Stimulated activated CD4-positive, alpha-beta T cell treated with anti-CD3 and anti-CD28 coated beads, Interleukin-15, amount 100 ng/mL, for 48 hours (primary cell): ENCODE measurements around the gene HES1.
A peak's percentile ranks its signal among the peaks of the same experiment; 100 is the strongest.
"Not testable (repeated sequence)": the region's sequence is repeated elsewhere in the genome, so short reads cannot be mapped to it uniquely, and the experiment has no call there.

Experiments used
- DNase-seq, 2 donors: peaks; one replicate each; pipeline ENCODE4 v3.0.0-alpha.2; 2020; ENCODE audit warnings: low read depth in 2 of 2

Gene HES1

DNA sequence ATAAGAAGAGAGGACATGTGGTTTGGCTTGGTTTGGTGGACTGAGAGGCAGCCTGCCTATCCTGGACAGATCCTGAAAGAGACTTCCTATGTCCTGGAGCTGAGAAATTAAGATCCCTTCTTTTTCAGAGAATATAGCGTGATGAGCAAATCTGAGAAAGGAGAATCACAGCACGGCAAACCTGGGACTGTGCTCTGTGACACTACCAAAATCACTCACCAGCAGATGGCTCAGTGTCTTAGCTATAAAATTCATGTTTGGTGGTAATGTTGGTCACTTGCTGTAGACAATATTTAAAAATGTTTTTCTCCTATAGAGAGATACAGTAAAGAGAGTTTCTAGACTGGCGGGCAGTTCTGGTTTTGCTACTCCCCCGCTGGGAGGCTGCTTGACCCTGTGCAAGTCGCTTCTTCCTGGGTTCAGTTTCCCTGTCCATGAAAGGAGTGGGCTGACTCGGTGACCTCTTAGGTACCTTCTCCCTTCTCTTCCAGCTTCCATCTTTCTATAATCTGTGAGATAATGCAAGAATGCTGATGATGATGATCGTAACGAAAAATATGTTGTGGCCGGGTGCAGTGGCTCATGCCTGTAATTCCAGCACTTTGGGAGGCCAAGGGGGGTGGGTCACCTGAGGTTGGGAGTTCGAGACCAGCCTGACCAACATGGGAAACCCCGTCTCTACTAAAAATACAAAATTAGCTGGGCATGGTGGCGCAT, 7.6 kb upstream of the HES1 start:
- DNase-seq, result no peak

DNA sequence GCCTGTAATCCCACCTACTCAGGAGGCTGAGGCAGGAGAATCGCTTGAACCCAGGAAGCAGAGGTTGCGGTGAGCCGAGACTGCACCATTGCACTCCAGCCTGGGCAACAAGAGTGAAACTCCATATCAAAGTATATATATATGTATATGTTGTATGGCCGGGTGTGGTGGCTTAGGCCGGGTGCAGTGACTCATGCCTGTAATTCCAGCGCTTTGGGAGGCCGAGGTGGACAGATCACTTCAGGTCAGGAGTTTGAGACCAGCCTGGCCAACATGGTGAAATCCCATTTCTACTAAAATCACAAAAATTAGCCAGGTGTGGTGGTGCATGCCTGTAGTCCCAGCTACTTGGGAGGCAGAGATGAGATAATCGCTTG, 7.0 kb upstream of the HES1 start:
- DNase-seq, result not testable (repeated sequence)

DNA sequence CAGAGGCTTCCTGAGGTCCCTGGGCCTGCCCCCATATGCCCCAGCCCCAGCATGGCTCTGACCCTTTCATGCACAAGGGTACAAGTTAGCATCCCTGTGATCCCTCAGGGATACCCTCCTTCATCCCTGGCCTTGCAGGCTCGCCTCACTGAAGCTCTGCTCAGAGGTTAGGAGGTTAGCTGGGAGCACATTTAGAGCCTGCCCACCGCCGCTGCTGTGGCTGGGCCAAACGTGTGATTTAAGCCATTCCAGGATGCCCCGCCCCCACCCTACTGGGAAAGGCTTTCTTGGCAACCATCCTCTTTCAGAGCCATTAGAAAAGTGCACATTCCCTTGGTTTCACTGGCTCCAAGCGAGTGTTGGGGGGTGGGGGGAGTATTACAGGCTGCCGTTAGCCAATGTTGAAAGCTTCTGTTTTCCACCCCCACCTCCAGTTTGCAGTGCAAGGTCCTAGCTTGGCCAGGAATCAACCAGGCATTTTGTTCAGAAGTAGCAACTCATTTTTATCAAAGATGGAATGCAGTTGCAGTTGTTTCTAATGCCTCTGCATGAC, 6.3 kb upstream of the HES1 start:
- no peak for DNase-seq

DNA sequence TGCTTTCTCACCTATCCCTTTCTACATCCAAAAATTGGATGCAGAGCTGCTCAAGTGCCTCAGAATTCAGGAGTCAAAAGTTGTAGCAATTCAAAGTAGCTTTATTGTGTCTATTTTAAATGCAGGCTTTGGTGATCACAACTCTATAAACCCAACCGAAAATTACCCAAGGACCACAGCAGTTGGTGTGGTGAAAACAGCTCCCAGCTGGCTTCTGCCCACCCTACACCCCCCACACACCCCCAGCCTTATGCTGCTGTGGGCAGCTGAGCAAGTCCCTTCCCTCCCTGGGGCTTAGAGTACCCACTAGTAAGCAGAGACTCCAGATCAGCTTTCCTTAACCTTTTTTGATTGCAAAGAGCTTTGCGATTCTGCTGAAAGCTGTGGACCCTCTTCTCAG, 5.8 kb upstream of the HES1 start:
- DNase-seq, result no peak

GRCh38 chr3:194130807-194131589, 5.0 kb upstream of the HES1 start:
- no peak for DNase-seq

DNA sequence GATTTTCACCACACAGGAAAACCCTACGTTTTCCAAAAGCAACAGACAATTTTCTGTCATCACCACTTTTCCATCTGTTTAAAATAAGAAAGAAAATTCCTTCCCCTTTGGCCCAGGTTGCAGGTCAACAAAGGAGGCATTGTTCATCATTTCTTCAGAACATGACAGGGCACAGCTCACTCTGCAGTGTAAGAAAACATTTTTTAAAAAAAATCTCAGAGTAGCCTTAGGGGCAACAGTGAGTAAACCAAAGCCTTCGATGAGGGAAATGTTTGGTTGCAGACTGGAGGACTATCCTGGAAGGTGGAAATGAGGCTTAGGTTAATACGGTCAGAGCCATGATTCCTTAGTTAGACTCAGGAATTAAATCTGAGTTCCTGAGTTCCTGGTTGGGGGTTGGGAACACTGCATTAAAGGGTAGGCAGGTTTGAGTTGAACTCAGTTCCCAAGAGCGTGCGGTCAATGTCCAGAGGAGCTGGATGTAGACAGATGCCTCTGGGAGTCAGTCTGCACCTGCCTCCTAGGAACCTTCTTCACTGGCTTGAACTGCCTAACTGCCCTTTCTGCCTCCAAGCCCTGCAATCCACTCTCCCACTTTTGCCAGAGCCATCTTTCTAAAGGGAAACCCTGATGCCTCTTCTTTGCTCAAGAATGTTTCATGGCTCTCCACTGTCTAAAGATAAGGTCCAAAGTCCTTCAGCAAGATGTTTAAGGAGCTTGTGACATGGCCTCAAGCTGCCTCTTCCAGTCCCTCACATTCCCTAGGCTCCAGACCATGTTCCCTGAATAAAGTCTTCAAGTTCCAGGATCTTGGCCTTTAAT, 3.3 kb upstream of the HES1 start:
- no peak for DNase-seq

DNA sequence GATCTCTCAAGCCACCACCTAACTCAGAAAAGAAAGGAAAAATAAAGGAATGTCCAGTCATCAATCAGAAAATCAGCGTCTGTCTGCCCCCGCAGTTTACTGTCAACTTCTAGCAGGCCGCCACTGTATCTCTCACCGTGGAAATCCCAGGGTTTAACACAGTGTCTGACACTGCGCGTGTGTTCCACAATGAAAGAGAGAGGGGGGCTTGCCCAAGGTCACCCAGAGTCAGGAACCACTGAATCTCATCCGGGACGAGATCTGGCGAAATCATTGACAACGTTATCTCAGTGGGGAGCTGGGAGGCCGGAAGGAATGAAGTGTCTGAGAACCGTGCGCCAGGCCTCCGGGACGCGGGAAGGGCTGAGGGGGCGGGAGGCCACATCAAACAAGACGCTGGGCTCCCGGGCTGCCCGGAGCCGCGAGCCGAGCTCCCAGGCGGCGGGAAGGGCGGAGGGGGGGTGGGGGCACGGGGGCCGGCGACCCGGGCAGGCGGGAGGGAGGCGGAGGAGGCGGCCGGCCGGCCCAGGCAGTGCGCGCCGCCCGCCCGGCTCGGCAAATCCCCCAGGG, 2.2 kb upstream of the HES1 start:
- no peak for DNase-seq

DNA sequence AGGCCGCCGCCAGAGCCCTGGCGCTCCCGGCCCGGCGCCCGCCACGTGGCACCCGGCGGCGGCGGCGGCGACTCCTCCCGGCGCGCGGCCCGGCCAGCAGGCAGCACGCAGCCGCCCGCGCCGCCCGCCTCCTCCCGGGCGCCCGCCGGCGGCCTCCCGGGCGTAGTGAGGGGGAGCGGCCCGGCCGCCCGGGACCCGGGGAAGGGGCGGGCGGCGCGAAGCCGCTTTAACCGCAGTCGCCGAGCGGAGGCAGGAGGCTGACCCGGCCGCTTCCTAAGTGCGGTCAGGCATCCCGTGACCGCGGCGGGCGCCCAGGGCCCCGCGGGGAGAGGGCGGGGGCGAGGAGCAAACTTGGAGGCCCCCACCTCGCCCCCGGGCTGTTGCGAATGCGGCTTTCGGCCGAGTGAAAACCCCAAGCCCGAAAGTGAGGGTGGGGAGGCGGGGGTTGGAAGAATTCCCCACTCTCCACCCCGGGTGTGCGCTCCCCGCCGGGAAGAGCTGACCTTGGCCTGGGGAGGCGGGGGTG, 1.7 kb upstream of the HES1 start:
- DNase-seq, result no peak

DNA sequence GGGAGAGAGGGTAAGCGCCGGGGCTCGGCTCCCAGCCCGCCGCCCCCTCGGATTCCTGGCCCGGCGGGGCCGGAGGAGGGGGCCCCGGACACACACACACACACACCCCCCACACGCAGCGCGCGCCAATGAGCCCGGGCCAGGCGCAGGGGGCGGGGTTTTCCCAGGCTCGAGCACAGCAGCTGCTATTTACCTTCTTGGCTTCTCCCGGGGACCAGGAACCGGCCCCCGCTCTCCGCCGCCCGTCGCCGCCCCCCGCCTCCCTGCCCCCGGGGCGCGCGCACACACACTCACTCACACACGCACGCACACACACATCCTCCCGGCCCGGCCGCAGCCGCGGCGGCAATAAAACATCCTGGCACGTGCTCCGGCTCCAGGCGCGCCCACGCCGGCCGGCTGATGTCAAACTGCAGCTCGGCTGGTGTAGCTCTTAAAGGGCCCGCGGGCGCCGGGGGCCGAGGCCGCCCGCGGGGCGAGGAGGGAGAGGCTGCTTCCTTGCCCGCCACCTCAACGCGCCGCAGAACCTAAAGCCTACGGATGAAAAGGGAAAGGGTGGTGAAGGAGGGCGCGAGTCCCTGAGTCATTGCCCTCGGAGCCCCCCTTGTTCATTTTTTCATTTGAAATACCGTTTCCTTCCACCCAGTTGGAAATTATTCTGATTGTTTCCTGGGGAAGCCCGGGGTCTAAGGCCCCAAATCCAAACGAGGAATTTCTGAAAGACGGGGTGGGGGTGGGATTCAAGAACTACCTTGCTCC, 1.0 kb upstream of the HES1 start:
- peak; percentile 66 to 71 for DNase-seq

GRCh38 chr3:194135516-194135805, 487 bp upstream of the HES1 start:
- DNase-seq, result no peak

DNA sequence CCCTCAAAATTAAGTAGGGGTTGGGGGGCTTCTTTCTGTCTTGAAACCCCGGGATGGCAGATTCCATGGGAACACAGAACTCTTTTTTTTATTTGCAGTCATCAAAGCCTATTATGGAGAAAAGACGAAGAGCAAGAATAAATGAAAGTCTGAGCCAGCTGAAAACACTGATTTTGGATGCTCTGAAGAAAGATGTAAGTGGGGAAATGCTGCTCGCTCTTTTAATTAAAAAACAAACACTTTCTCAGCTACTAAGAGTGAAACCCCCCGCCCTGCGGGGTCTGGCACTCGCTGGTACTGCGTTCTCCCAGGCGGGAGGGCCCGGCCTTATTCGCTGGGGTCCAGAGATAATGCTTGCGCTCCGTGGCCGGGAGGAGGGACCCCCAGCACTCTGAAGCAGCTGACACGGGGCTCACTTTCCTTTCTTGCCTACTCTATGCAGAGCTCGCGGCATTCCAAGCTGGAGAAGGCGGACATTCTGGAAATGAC, 615 bp downstream of the HES1 start:
- DNase-seq, result no peak

- no peak for DNase-seq
These were observed 1.1 kb downstream of the HES1 start for GRCh38 chr3:194137008-194137505.

GRCh38 chr3:194137506-194138474, 1.8 kb downstream of the HES1 start:
- DNase-seq, result no peak

GRCh38 chr3:194138732-194139070, 2.8 kb downstream of the HES1 start:
- DNase-seq, result no peak

DNA sequence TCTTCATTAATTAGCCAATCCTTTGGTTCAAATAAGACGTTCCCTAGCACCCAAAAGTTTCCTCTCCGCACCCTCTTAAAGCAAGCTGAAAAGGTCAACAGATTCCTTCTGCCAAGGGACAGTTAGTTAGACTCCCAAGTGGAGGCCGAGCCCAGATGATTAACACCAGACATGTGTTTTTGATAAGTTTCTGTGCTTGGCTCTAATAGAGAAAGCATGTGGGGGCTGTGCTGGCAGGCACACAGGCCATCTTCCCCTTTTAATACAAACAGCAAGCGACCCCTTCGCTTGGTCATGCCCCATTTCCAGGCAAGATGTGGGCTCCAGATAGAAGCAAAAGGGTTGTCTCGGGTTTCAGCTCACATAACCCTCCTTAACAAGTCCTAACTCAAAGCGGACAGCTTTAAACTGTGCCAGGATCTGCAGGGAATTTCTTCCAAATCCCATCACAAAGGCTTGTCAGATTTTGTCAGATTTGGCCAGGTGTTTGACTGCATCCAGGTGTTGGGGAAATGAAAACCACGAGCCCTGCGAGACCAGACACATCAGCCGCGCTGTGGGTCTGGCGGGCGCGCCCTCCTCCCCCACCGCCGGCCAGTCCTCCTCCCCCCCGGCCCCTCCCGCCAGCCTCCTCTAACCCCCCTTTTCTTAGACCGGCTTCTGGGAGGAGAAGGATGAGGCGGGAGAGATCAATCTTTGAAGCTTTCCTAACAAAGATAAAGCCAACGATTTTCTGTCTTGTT, 3.3 kb downstream of the HES1 start:
- no peak for DNase-seq

- DNase-seq, result no peak
These were observed 4.0 kb downstream of the HES1 start for GRCh38 chr3:194139814-194140391.

DNA sequence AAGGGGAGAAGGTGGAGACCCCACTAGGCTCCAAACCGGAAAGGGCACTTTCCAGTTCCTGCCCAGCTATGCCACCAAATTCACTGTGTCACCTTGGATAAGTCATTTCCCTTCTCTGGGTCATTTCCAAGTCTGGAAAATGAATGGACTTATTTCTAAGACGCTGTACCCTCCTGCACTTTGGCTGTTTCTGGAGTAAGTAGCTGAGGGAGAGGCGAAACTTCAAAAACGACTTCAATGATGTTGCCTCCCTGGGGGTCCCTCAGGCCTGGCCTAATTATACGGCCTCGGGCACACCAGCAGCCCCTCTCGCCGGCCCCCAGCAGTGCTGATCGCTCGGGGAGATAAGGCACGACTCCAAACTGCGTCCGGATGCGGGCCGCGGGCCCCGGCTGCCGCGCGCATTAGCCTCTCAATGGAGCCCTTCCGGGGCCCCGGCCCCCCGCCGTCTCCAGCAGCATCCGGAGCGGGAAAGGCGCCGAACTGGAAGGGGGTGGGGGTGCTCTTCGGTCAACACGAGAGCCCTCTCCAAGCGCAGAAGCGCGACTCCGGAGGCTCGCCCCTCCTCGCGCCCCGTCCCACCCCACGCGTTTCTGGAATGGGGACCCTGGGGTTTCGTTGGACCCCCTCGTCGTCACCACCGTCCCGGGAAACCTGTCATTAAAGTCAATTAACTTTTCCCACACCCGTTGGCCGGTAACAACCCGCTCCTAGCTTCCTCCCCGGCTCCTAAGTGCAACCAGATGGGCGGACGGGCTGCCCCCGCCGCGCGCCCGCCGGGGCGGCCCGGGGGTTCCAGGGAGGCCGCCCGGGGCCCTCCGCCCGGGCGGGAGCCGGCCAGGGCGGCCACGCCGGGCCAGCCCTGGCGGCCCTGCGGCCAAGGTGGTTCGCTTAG, 4.8 kb downstream of the HES1 start:
- DNase-seq, result no peak
